HK-2 (cell line): Measurements from ENCODE around the gene KCNF1.

Experiments
- DNase-seq: peaks from one replicate; pipeline ENCODE4 v3.0.0-alpha.2; 2018; ENCODE audit not compliant: unreplicated experiment

The KCNF1 gene

DNA sequence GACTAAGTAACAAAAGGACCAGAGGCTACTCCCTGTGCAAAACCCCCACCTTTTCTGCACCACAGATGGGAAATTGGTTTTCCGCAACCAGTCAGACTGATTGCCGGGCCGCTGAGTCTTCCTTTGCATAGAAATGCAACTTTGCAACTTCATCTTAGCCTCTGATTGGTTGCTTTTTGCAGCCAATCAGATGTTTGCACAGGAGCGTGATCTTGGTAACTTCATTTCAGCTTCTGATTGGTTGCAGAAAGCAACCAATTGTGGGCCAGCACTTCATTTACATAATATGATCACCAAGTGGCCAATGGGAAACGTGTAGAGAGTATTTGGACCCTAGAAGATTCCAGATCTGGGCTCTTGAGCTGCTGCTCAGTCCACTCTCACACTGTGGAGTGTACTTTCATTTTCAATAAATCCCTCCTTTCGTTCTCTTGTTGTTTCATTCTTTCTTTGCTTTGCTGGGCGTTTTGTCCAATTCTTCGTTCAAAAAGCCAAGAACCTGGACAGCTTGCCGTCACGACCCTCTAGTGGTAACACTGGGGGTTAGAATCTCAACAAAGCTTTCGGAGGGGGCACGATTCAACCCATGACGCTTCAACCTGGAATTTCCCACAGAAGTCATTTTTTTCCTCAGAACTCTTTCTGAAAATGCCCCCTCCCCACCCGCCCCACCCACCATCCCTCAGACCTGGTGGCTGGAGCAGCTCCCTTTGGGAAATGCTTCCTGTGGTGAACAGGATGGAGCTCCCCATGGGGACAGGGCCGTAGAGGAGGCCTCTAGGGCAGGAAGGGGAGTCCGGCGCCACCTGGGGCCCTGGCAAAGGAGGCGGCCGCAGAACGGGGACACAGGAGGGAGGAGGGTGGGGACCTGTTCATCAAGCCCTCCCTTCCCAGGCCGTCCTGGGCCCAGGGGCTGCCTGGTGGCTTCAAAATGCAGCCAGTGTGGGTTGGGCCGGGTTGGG lies 31.8 kb upstream of the KCNF1 start:
- DNase-seq: no peak

DNA sequence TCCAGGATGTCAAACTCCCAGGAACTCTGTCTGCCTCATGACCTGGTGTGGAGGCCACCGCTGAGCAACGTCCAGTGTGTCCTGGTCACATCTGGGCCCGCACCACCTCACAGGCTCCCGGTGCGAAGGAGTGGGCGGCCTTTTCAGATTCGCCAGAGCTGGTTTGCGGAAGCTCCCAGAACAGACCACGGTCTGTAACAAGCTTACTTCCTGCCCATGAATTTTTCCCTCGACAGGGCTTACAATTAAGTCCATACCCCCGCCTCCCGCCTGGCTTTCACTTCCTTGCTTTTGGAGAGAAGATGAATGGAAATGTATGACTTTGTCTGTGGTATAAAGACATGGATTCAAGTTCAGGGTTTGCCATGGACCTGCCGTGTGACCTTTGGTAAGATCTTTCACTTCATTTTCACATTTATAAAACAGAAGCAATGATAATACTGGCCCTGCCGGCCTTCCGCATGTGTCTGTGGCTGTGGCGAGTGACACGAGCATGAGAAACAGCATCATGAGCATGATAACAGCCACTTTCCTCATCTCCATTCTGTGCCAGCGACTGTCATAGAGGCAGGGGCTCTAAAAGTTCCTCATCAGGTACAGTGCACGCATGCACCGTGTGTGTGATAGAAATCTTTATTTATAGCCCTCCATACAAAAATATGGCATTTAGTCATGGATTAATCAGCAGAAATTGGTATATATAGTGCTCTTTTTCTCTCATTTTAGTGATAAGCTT lies 31.0 kb upstream of the KCNF1 start:
- no peak for DNase-seq

DNA sequence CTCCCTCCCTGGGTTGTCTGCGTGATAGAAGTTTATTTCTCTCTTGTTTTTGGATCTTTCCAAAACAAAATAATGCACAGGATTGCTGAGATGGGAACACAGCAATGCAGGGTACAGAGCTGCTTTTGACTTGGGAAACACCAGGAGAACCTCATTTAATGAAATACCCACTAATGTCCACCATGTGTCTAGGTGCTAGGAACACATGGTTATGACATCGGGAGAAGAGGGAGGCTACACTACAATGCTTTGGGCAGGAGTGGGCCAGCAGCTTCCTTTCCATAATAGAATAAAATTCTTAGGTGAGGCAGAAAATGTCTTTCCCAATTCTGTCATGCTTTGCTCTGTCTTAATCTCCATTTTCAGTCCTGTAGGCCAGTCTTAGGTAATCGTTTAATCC lies 29.2 kb upstream of the KCNF1 start:
- DNase-seq: no peak

DNA sequence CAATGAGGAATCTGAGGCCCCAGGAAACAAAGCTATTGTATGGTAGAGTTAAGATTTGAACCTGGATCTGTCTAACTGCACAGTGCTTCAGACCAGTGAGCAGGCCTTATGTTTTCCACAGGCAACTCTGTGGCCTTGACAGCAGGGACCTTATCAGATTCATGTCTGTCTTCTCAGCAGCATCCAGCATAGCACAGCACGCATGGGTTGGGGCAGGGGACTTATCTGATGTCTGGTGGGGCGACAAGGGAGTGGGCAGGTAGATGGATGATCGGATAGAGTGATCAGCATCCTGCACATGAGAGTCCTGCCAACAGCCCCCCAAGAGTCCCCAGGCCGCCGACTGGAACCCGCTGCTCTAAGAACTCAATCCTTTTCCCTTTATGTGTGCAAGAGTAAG lies 28.7 kb upstream of the KCNF1 start:
- no peak for DNase-seq

DNA sequence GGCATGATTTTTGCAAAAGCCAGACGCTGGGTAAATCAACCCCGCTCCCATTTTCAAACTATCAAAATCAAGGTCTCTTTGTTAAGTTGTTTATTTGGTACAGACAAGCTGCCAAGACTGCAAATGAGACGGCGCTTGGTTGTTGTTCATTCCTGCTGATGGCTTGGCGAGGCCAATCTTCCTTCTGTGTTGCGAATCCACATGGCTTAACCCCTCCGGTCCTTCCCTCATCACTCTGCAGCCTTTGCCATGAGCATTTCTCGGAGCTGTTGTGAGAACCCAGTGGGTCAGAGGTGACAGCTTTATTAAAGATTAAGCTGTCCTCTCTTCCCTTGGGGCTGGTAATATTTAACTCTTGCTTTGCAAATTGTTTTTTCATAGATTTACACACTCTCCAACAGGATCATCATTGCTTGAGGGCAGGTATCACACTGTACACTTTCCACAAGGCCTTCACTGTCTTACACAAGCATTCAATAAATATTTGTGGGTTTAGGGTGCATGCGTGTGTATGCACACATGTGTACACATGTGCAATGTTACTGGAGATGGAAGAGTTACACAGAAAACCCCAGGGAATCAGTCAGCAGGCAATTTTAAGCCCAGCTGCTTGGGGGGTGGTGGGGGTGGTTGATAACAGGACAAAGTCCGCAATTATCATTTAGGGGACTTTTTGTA lies 27.8 kb upstream of the KCNF1 start:
- no peak for DNase-seq

DNA sequence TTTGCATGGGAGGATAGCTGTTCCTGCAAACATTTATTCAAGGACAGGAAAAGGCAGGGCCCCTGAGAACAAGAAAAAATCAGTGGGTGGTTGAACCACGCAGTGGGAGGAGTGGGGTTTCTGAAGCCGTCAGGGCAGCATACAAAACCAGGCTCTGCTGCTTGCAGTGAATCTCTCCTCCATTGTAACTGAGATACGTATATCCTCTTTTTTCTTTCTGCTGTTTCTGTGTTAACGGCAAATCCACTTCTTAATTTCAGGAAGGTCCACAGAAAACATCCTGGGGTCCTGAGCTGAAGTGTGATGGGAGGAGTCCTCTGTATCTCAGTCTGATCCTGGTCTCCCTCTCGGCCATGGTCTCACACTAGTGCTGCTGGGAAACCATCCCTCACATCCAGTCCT lies 27.2 kb upstream of the KCNF1 start:
- no peak for DNase-seq

DNA sequence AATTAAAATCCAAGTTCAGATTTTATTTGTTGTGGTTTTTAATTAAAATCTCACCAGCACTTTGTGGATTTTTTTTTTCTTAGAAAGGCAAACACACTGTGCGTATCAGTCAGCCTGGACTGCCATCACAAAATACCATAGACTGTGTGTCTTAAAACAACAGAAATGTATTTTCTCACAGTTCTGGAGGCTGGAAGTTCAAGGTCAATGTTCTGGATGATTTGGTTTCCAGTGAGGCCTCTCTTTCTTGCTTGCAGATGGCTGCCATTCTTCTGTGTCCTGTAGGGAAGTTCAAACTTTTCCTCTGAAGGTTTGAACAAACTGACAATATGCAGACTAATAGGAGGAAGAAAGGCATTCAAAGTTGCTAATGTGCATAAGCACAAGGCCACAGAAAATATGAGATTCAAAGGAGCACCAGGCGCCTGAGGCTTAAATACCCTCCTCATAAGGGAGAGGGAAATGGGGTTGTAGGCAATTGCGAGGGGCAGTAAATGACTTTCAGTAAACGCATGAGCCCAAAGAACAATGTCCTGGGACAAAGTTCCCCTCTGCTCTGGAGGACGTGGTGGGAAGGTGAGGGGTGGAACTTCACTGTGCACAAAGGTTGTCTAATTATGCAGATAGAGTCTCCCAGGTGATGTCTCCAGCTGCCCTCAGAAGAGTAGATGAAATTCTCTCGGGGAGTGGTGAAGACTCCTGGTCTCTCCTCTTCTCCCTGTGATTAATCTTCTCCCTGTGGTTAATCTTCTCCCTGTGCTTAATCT lies 26.5 kb upstream of the KCNF1 start:
- DNase-seq: no peak

DNA sequence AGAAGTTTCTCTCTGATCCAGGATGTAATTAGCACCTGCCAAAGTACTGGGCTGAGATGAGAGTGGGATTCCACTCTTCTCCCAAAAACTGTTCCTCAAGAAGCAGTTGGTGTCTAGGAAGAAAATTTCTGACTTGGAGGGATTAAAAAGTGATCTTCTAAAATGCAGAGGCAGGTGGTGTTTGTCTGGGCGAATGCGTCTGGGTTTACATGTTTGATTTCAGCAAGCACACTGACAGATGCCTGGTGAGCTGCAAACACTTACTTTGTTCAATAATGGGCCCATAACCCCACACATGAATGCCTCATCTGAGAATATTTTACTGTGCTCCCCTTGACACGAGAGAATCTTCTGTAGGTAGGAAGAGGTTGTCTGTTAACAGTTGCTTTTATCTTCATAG lies 24.3 kb upstream of the KCNF1 start:
- no peak for DNase-seq

DNA sequence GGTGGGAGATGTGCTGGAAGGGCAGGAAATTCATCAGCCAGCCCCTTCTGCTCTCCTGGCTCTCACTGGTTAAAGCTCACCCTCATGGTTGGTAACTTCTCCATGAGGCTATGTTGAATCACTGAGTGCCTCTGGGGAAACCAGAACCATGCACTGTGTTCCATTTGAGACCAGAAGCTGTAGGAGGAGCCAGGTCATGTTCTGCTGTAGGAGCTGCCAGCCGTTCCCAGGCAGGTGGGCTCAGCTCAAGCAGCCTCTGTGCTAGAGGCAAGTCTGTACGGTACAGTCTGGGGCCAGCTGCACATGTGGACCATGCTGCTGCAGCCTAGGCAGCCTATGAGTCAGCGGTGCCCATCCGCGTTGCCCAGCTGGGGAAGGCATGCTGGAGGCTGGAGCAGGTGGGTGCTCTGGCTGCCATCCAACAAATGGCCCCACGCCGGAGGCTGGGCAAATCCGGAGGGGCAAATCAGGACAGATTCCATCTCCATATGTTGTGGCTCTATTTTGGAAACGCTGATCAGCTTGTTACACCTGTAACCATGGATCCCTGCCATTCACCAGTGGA lies 22.0 kb upstream of the KCNF1 start:
- no peak for DNase-seq

DNA sequence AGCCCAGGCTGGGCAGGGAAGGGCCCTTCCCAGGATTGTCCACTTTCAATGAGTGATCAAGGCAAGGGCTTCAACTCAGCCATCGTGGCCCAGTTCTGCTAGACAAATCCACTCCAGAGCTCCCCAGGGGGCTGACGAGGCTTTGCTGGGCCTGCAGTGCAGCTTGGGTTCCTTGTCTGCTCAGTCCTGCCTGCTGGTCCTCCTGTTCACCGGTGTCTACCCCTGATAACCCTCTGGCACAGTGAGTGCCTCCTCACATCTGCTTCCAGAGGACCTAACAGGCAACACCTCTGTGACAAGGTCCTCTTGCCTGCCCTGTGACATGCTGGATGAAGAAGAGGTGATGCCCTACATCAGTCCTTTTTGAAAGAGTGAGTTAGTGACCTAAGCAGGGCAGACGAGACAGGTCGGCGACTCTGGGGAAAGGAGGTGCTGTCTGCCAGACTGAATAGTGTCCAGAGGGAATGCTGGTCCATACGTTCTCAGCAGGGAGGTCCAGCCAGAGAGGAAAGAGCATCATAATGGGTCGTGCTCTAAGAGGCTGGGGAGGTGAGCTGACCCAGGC lies 20.9 kb upstream of the KCNF1 start:
- DNase-seq: no peak

DNA sequence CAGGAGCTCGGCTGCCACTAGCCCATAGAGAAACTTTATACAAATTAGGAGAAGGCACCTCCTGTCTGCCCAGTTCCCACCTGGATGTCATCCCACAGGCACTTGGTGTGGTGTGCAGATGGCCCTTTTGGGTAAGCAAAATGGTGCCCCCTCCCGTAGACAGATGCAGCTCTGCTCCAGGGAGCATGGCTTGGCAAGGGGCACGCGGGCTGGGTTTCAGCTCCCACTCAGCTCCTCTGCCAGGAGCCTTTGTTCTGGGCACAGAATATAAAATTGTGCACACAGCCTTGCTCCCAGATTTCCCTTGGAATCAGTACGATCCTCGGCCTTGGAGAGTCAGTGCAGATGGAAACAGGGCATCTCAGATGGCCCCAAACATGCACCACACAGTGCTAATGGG lies 20.3 kb upstream of the KCNF1 start:
- no peak for DNase-seq

DNA sequence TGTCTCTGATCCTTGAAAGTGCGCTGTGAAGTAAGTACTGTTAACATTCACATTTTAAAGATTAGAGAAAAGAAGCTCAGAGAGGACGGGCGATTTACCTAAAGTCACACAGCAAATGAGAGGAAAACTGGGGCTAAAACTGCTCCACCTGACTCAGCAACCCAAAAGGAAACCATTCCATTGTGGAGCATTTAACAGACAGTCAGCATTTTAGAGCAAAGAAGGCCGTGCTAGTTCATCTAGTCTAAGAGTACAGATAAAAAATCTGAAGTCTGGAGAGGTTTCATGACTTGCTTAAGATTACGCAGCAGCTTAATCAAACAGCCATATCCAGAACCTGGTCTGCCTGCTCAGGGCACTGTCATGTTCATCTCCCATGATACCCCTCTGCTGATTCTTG lies 19.9 kb upstream of the KCNF1 start:
- DNase-seq: no peak

DNA sequence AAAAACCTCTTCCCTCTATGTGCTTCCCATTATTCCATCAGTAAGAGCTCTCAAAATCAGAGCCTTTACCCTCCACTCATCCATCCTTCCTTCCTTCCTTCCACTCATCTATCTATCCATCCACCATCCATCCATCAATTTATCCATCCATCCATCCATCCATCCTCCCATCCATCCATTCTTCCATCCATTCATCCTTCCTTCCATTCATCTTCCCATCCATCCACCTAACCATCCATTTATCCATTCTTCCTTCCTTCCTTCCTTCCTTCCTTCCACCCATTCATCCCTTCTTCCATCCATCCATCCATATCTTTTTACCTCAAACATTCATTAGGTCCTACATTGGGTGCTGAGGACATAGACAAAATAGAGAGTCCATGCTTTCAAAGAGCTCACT lies 19.4 kb upstream of the KCNF1 start:
- DNase-seq: no peak

DNA sequence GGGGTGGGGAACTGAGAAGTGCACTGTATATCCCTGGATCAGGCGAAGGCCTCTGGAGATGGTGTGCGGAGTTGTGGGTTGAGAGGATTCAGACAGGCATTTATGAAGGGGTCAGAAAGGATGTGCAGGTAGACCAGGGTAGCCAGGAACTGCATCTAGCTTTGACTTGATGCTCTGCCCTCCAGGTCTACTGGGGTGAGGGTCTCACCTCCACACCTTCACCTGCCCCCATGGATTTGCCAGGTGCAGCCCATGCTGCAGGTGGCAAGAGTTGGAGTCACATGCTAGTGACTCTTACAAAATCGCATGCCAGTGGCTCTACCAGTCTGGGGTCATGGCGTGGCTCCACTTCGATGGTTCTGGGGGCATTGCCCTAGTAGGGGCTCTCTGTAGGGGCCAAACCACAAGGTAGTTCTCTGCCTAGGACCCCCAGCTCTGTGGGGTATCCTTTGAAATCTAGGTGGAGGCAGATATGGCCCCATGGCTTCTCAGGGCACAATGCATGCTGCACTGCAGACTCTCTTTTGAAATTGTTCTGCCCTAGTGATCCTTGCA lies 18.9 kb upstream of the KCNF1 start:
- no peak for DNase-seq

DNA sequence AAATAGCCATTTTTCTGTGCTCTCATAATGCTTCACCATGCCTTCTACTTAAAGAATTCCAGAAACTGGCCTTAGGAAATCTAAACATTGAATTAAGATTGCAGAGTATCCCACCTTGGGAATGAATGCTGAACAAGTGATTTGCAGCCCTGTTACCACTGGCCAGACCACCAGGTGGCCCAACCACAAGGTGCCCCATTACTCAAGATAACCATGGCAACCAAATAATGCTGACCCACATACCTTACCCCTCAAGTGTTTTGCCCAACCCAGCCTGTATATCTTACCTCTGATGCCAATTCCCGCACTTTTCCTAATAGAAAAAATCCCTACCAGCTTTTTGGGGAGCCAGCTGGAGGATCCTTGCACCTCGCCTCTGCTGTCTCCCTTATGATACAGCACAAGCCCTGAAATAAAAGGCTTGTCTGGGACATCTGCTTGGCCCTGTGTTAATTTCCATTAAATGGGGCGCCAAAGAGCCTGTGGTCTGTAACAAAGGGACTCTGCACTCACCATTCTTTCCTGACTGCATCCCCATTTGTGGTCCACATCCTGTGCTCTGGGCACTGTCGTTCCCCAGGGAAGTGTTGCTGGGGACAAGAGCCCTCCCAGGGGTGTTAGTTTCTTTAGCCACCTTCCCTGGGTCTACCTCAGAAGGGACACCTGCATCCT lies 17.3 kb upstream of the KCNF1 start:
- no peak for DNase-seq

DNA sequence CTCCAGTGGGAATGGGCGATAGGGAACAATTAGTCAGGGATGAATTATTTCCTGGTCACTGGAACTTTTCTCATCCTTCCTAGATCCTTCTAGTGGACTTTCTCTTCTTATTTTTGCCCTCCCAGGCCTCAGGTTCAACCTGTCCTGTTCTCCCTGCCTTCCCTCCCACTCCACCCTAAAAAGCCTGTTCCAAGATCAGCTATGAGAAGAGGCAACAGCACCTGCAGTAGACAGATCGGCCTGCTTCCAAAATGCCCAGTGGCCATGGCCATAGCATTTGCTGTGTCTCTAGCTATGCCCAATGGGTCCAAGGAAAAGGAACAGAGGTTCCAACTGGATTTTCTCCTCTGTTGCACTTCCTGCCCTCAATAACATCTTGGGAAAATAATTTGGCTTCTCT lies 16.5 kb upstream of the KCNF1 start:
- DNase-seq: no peak

DNA sequence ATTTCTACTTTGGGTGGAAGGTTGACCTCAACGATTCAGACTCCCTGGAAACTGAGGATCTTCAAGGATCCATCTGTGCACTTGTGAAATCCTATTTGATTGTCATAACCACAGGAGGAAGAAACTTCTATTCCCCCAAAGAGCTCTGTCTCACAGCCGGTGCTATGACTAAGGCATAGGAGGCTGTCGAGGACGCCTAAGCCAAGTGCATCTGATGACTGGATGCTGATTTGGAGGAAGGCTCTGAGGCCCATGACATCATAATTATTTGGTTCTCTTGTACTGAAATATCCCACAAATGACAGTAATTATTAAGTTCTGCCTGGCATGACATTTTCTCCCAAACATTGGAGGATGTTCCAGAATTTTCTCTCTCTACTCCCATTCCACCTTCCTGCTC lies 13.8 kb upstream of the KCNF1 start:
- no peak for DNase-seq

DNA sequence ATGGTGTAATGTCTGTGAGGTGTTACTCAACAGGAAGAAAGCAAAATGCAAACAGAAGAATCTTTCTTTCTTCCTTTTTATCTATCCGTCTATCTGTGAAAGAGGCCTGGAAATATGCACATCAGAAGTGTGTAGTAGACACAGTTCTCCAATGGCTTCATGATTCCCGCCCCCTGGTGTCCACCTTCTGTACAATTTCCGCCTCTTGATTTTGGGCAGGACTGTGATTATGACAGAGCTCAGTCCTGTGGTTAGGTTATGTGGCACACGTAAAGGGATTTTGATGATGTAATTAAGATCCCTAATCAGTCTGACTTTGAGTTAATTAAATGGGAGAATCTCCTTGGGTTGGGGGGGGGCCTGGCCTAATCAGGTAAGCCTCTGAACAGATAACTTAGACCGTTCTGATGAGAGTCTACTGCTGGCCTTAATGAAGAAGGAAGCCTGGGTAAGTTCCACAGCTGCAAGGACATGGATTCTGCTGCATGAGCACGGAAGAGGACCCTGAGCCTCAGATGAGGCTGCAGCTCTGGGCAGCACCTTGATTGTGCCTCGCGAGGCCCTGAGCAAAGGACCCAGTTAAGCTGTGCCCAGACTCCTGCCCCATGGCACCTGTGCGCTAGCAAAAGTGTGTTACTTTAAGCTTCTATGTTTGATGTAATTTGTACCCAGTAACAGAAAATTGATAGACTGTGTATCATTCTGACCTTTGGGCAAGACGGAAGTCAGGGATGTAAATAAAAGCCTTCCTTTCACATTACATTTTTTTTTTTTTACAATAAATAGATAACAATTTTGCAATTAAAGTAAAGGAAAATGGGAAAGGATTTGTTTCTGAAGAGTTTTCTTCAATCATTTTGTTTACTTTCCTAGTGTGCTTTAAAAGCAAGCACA lies 11.3 kb upstream of the KCNF1 start:
- DNase-seq: no peak
